ENCODE measurements around the gene SLC22A13.
"Not testable (repeated sequence)": the region's sequence is repeated elsewhere in the genome, so short reads cannot be mapped to it uniquely, and the experiment has no call there.

SLC22A13 gene

GRCh38 chr3:38265604-38266307 is at the start of gene SLC22A13:
Gene SLC22A13 (plus strand): TSS chr3:38265812. CDS start chr3:38265861, 49 bp downstream.
- DNase-seq: no peak

GRCh38 chr3:38219609-38220197 is 45.9 kb upstream of the SLC22A13 start:
- no peak for DNase-seq

GRCh38 chr3:38221005-38221404 is 44.6 kb upstream of the SLC22A13 start:
- DNase-seq: no peak

GRCh38 chr3:38222032-38222634 is 43.5 kb upstream of the SLC22A13 start:
- peak in 1 of 2 experiments; percentile 4 for DNase-seq

- no peak for DNase-seq
Measured at GRCh38 chr3:38224357-38224756, 41.3 kb upstream of the SLC22A13 start.

GRCh38 chr3:38226273-38226672 is 39.3 kb upstream of the SLC22A13 start:
- no peak for DNase-seq

- DNase-seq: no peak
Measured at GRCh38 chr3:38227989-38228388, 37.6 kb upstream of the SLC22A13 start.

- no peak for DNase-seq
Measured at GRCh38 chr3:38229036-38229435, 36.6 kb upstream of the SLC22A13 start.

- DNase-seq: no peak
Measured at GRCh38 chr3:38232701-38233100, 32.9 kb upstream of the SLC22A13 start.

GRCh38 chr3:38235466-38235865 is 30.1 kb upstream of the SLC22A13 start:
- no peak for DNase-seq

GRCh38 chr3:38238416-38239008 is 27.1 kb upstream of the SLC22A13 start:
- no peak for DNase-seq

GRCh38 chr3:38242812-38243211 is 22.8 kb upstream of the SLC22A13 start:
- DNase-seq: not testable (repeated sequence)

GRCh38 chr3:38245930-38246329 is 19.7 kb upstream of the SLC22A13 start:
- DNase-seq: no peak

- DNase-seq: peak in 1 of 2 experiments; percentile 63
Measured at GRCh38 chr3:38247366-38248035, 18.1 kb upstream of the SLC22A13 start.

GRCh38 chr3:38250198-38250597 is 15.4 kb upstream of the SLC22A13 start:
- no peak for DNase-seq

GRCh38 chr3:38251197-38251596 is 14.4 kb upstream of the SLC22A13 start:
- DNase-seq: no peak

GRCh38 chr3:38253704-38254103 is 11.9 kb upstream of the SLC22A13 start:
- no peak for DNase-seq

GRCh38 chr3:38254872-38255271 is 10.7 kb upstream of the SLC22A13 start:
- DNase-seq: no peak

- no peak for DNase-seq
Measured at GRCh38 chr3:38255627-38256026, 10.0 kb upstream of the SLC22A13 start.

GRCh38 chr3:38257583-38257982 is 8.0 kb upstream of the SLC22A13 start:
- DNase-seq: no peak

GRCh38 chr3:38260474-38260873 is 5.1 kb upstream of the SLC22A13 start:
- peak in 1 of 2 experiments; percentile 76 for DNase-seq

GRCh38 chr3:38264353-38264771 is 1.2 kb upstream of the SLC22A13 start:
- no peak for DNase-seq

GRCh38 chr3:38264779-38265178 is 833 bp upstream of the SLC22A13 start:
- DNase-seq: peak in 1 of 2 experiments; percentile 45
